GM12878 (cell line): ENCODE measurements around the gene OPN4. TPM values are rescaled to one million over a fixed set of nuclear protein-coding genes. Genes with fewer than 3 reads are reported as not detected.

Source experiments
- polyA plus RNA-seq, 11 experiments: library from polyadenylated mRNA; depleted of rRNA in 4 of 11; unstranded in 6 of 11; stranded (reverse) in 5 of 11; fragments of >200 nt; fragmentation: Nextera tagmentation in 4 of 11; fragmentation: Illumina TruSeq in 1 of 11; extraction: Ambion mirVana in 4 of 11; extraction: Trizol in 1 of 11; gene quantifications; 1 replicate in 1 of 11; 2 replicates in 10 of 11; pipeline versions ENCODE4 v1.2.1 to v1.2.3, GENCODE V29; 2011 to 2016; ENCODE audit warnings: inconsistent platforms in 2 of 11, missing spikeins in 2 of 11, low read depth in 1 of 11
- total RNA-seq, 4 experiments: library from RNA; depleted of rRNA in 3 of 4; stranded (reverse); fragments of >200 nt in 3 of 4; fragmentation: Illumina TruSeq in 1 of 4; extraction: Trizol in 1 of 4; gene quantifications; 2 replicates each; pipeline versions ENCODE4 v1.2.1 to v1.2.3, GENCODE V29; 2013 to 2021

OPN4 gene
- total and polyA plus RNA-seq, 10 of the 15 experiments (the other 5 are each of a cell fraction or from before 2014, with no cell fraction given) = not detected

Other genes starting within 250 kb of the OPN4 start
- 31.6 and 42.6 TPM in 2 replicates for gene WAPL, start 132.8 kb upstream of the OPN4 start, total RNA-seq (2014; rRNA removed)
- 43.4 and 45.8 TPM in 2 replicates for gene WAPL, start 132.8 kb upstream of the OPN4 start, total RNA-seq (2014; rRNA removed; fragmentation: Illumina TruSeq; extraction: Trizol)
- gene WAPL, start 132.8 kb upstream of the OPN4 start, total RNA-seq (2021) = 31.2 and 31.3 TPM in 2 replicates
- 25.2 and 30.3 TPM in 2 replicates for gene WAPL, start 132.8 kb upstream of the OPN4 start, polyA plus RNA-seq (2011; rRNA removed)
- 30.1 and 40.2 TPM in 2 replicates for gene WAPL, start 132.8 kb upstream of the OPN4 start, polyA plus RNA-seq (2014; fragmentation: Illumina TruSeq; extraction: Trizol)
- 10 to 100 TPM; 15.7 to 18.5 TPM for gene WAPL, start 132.8 kb upstream of the OPN4 start, polyA plus RNA-seq (2014; fragmentation: Nextera tagmentation; extraction: Ambion mirVana)
- 18.4 and 20.3 TPM in 2 replicates for gene WAPL, start 132.8 kb upstream of the OPN4 start, polyA plus RNA-seq (2014; rRNA removed)
- 10 to 100 TPM; 27.8 to 31.0 TPM for gene WAPL, start 132.8 kb upstream of the OPN4 start, polyA plus RNA-seq (2016; fragmentation: Nextera tagmentation; extraction: Ambion mirVana)
- under 0.01 TPM in 1 of 2 replicates, not detected in the other for gene LDB3, start 14.0 kb downstream of the OPN4 start, total RNA-seq (2014; rRNA removed)
- gene LDB3, start 14.0 kb downstream of the OPN4 start, total RNA-seq (2014; rRNA removed; fragmentation: Illumina TruSeq; extraction: Trizol) = 0.04 TPM in 1 of 2 replicates, not detected in the other
- gene LDB3, start 14.0 kb downstream of the OPN4 start, total RNA-seq (2021) = 0.05 TPM in 1 of 2 replicates, not detected in the other
- gene LDB3, start 14.0 kb downstream of the OPN4 start, polyA plus RNA-seq (2011; rRNA removed) = 0.03 and 0.04 TPM in 2 replicates
- 0.03 and 0.04 TPM in 2 replicates for gene LDB3, start 14.0 kb downstream of the OPN4 start, polyA plus RNA-seq (2014; fragmentation: Illumina TruSeq; extraction: Trizol)
- under 1 TPM; 0.02 to 0.05 TPM for gene LDB3, start 14.0 kb downstream of the OPN4 start, polyA plus RNA-seq (2014; fragmentation: Nextera tagmentation; extraction: Ambion mirVana)
- 0.03 and 0.05 TPM in 2 replicates for gene LDB3, start 14.0 kb downstream of the OPN4 start, polyA plus RNA-seq (2014; rRNA removed)
- under 1 TPM; 0.06 to 0.07 TPM for gene LDB3, start 14.0 kb downstream of the OPN4 start, polyA plus RNA-seq (2016; fragmentation: Nextera tagmentation; extraction: Ambion mirVana)
- 17.0 and 23.3 TPM in 2 replicates for gene BMPR1A, start 102.1 kb downstream of the OPN4 start, total RNA-seq (2014; rRNA removed)
- 18.8 and 19.2 TPM in 2 replicates for gene BMPR1A, start 102.1 kb downstream of the OPN4 start, total RNA-seq (2014; rRNA removed; fragmentation: Illumina TruSeq; extraction: Trizol)
- gene BMPR1A, start 102.1 kb downstream of the OPN4 start, total RNA-seq (2021) = 22.7 and 23.6 TPM in 2 replicates
- gene BMPR1A, start 102.1 kb downstream of the OPN4 start, polyA plus RNA-seq (2011; rRNA removed) = 19.3 and 25.6 TPM in 2 replicates
- 16.1 and 16.2 TPM in 2 replicates for gene BMPR1A, start 102.1 kb downstream of the OPN4 start, polyA plus RNA-seq (2014; fragmentation: Illumina TruSeq; extraction: Trizol)
- gene BMPR1A, start 102.1 kb downstream of the OPN4 start, polyA plus RNA-seq (2014; fragmentation: Nextera tagmentation; extraction: Ambion mirVana) = 1 to 10 TPM; 2.3 to 2.4 TPM
- gene BMPR1A, start 102.1 kb downstream of the OPN4 start, polyA plus RNA-seq (2014; rRNA removed) = 9.8 and 10.0 TPM in 2 replicates
- gene BMPR1A, start 102.1 kb downstream of the OPN4 start, polyA plus RNA-seq (2016; fragmentation: Nextera tagmentation; extraction: Ambion mirVana) = 1 to 10 TPM; 9.5 to 9.8 TPM